ENCODE data around the gene SH3GLB2. TPM values are rescaled to one million over a fixed set of nuclear protein-coding genes. Genes with fewer than 3 reads are reported as not detected.

Gene SH3GLB2
- total and polyA plus RNA-seq, 2 of the 8 experiments (the other 6 are each of a cell fraction or from before 2014, with no cell fraction given), result 52.7 to 79.9 TPM

DNA sequence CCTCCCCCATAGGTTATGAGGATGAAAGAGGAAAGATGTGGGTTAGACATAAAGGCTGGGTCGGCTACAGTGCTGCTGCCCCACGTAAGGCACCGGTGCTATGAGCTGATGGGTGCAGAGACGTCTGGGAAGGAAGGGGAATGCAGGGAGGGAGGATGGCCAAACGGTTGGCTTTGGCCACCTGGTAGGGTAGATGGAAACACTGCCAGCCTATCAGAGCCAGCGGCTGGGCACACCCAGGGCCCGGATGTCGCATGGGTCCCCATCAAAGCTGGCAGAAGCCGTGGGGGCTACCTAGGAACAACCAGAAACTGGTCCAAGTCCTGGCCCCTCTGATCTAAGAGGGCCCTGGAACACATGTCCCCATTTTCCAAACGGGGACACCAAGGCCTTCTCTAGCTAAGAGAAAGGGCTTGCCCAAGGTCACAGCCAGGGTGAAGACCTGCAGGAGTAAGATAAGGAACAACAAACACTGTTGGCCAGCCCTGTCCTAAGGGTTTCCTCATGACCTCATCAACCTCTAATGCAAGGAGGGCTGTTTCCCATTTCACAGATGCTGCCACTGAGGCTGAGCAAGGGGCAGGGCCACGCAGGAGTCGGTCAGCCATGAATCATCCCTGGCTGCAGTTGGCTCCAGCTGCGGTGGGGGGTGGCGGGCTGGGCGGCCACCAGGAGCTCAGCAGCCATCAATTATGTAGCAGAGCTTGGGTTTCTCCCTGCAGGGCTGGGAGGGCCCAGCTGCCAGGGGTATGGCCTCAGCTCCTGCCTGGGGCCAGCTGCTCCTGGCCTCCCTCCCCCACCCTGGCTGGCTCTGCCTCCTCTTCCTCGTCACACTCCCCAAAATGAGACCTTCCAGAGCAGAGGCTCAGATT, 4.9 kb downstream of the SH3GLB2 start:
- H3K36me3 ChIP-seq (ENCODE audit: control insufficient read depth in 2 of 4, insufficient read depth in 4 of 4, low read length in 3 of 4), result 0 out of 8 replicates have a peak, but pooled peaks cover 0 to under 1% (median 0%) of the 10 kb centered on the region in 4 experiments
- no peak for FAIRE-seq
- no peak overlapping the region for H3K4me2 ChIP-seq (ENCODE audit: insufficient read depth in 1 of 2, low read depth in 2 of 2, low read length in 2 of 2)
- no peak overlapping the region for H4K8ac ChIP-seq (ENCODE audit: extremely low read depth, insufficient read depth, low read length)
- peaks cover 7% of the 10 kb centered on the region for H3K23me2 ChIP-seq (ENCODE audit: low read depth, low read length)
- H3K4me3 ChIP-seq (ENCODE audit: extremely low read depth in 1 of 4, insufficient read depth in 2 of 4, low read depth in 3 of 4, low read length in 4 of 4), result no peak overlapping the region
- H3K27me3 ChIP-seq (replicated peaks in 1 of 4; ENCODE audit: control insufficient read depth in 3 of 4, extremely low read depth in 1 of 4, insufficient read depth in 3 of 4, low read length in 3 of 4), result no peaks in the 10 kb centered on the region
- DNase-seq (ENCODE audit: low read depth in 1 of 2, low spot score in 2 of 2), result no peak
- H2AFZ ChIP-seq (ENCODE audit: low read length), result no peak overlapping the region
- H3K23ac ChIP-seq (ENCODE audit: insufficient read length), result no peak overlapping the region
- H3K9me3 ChIP-seq (ENCODE audit: insufficient read depth in 2 of 2, low read depth in 1 of 2, low read length in 1 of 2), result no peaks in the 10 kb centered on the region
- H3K27ac ChIP-seq (ENCODE audit: low read depth, low read length), result no peak overlapping the region
- peaks cover 0 to 18% (median 11%) of the 10 kb centered on the region in 4 experiments; a peak in 6 of 7 replicates for H3K4me1 ChIP-seq (replicated peaks in 1 of 4; ENCODE audit: control insufficient read depth in 3 of 4, insufficient read depth in 4 of 4, low read length in 3 of 4)
- H3K9ac ChIP-seq (replicated peaks in 1 of 4; ENCODE audit: extremely low read depth in 1 of 4, low read depth in 3 of 4, low read length in 3 of 4), result no peak overlapping the region
- peaks cover 7 to 19% of the 10 kb centered on the region in 2 experiments for H4K20me1 ChIP-seq (replicated peaks in 1 of 2; ENCODE audit: control insufficient read depth in 1 of 2, insufficient read depth in 2 of 2, low read length in 2 of 2)
- H2BK20ac ChIP-seq (ENCODE audit: low read length), result no peak overlapping the region
- H2BK120ac ChIP-seq (replicated peaks; ENCODE audit: low read depth, low read length), result no peak overlapping the region
- no peak overlapping the region for H4K91ac ChIP-seq (replicated peaks; ENCODE audit: insufficient read length, low read length)
- ChIA-PET POLR2A (ENCODE audit: partially characterized antibody) (interaction anchor here (1.3 to 2.6 kb wide), 7 partner anchors 8 to 339 kb away, joined by 3 to 10 read pairs (median 7); partner anchors contain the start of gene MIGA2), CTCF (ENCODE audit: partially characterized antibody) (interaction anchor here (1.4 to 7.6 kb wide), 4 partner anchors 10 to 30 kb away, joined by 5 to 89 read pairs (median 8); no protein-coding TSS in a partner anchor)
- no peak overlapping the region for H3K18ac ChIP-seq (ENCODE audit: extremely low read depth, low read length)
- no peak overlapping the region for H2AK5ac ChIP-seq (ENCODE audit: low read depth, low read length)
- H3K79me1 ChIP-seq (ENCODE audit: low read depth, low read length), result peaks cover 7% of the 10 kb centered on the region; the same call in 1 of the 2 replicates
- no peak overlapping the region for H3K14ac ChIP-seq (ENCODE audit: insufficient read length)
- H4K5ac ChIP-seq (ENCODE audit: insufficient read length, low read depth, low read length), result no peak overlapping the region
- 93% methylated on average over 15 of the region's 16 CpGs; no CpG with 5 or more reads in 1 of the 2 experiments for WGBS, 2 experiments (ENCODE audit: extremely low coverage in 1 of 2, insufficient coverage in 1 of 2, insufficient read length in 1 of 2, insufficient replicate concordance in 2 of 2, low coverage in 1 of 2, low lambda C conversion rate in 2 of 2, missing lambda C conversion rate in 1 of 2)
- H2BK12ac ChIP-seq (ENCODE audit: low read depth, low read length), result no peak overlapping the region
- TF ChIP-seq KDM1A (IDR thresholded peaks at IDR 0.05; ENCODE audit: borderline replicate concordance, low read length), result peak; percentile 68; the same call in 1 of the 2 replicates
- TF ChIP-seq HDAC6 (IDR thresholded peaks at IDR 0.05; ENCODE audit: low read depth, low read length), result no peak
- TF ChIP-seq FOSL1 (IDR thresholded peaks at IDR 0.05; ENCODE audit: insufficient read depth, low read depth, low read length), result no peak
- TF ChIP-seq CEBPB (IDR thresholded peaks at IDR 0.05; ENCODE audit: low read depth, low read length), result no peak
- no peak overlapping the region for H3K56ac ChIP-seq (replicated peaks; ENCODE audit: insufficient read length, low read depth, low read length)
- no peak overlapping the region for H2BK15ac ChIP-seq (ENCODE audit: low read length)
- no peak overlapping the region for H2BK5ac ChIP-seq (ENCODE audit: low read depth, low read length)
- peaks cover 2 to 35% of the 10 kb centered on the region in 2 experiments; a peak in 3 of 4 replicates for H3K79me2 ChIP-seq (ENCODE audit: control insufficient read depth in 1 of 2, insufficient read depth in 2 of 2, low read length in 2 of 2)
- H3K4ac ChIP-seq (replicated peaks; ENCODE audit: insufficient read length, low read depth, low read length), result no peak overlapping the region
